ENCODE measurements around the gene TAAR1.

- no peak for TF ChIP-seq ZNF274 (IDR thresholded peaks at IDR 0.05; ENCODE audit: low read depth, low read length)
- no peak for TF ChIP-seq YY1 (IDR thresholded peaks at IDR 0.05; ENCODE audit: insufficient read depth, insufficient read length)
- no peak for TF ChIP-seq SUZ12 (IDR thresholded peaks at IDR 0.05; ENCODE audit: extremely low read depth, insufficient read depth, insufficient read length)
Observed at GRCh38 chr6:132643547-132643946, 15.4 kb downstream of the TAAR1 start.
